ENCODE measurements around the gene KAT2A.

GRCh38 chr17:42065201-42065600 lies 56.0 kb downstream of the KAT2A start:
- TF ChIP-seq CTCF (conservative IDR thresholded peaks at IDR 0.05) (no peak), ZFX (IDR thresholded peaks at IDR 0.05) (no peak)

All from C4-2B (cell line).